ENCODE results near the gene UNC50.
A peak's percentile ranks its signal among the peaks of the same experiment; 100 is the strongest.

The UNC50 gene

GRCh38 chr2:98572211-98572610 lies 36.2 kb upstream of the UNC50 start:
- H3K4me2 ChIP-seq (ENCODE audit: insufficient read depth, low read length, poor library complexity, severe bottlenecking): no peak overlapping the region
- no peak overlapping the region for H3K9ac ChIP-seq (ENCODE audit: low read depth, low read length, poor library complexity)
- no peak overlapping the region for H2BK5ac ChIP-seq (ENCODE audit: low read length)
- no peak overlapping the region for H2BK15ac ChIP-seq (ENCODE audit: low read length)
- H3K36me3 ChIP-seq (replicated peaks in 1 of 2; ENCODE audit: control insufficient read depth in 2 of 2, insufficient read depth in 2 of 2, low read length in 2 of 2): peaks cover 26 to 87% of the 10 kb centered on the region in 2 donors
- no peak overlapping the region for H2BK120ac ChIP-seq (ENCODE audit: low read depth, low read length)
- no peak overlapping the region for H4K91ac ChIP-seq (ENCODE audit: low read depth, low read length, poor library complexity)
- H3K23ac ChIP-seq (ENCODE audit: low read depth, low read length, poor library complexity): no peak overlapping the region
- H3K27ac ChIP-seq (replicated peaks; ENCODE audit: low read length): no peak overlapping the region
- no peak overlapping the region for H2AK5ac ChIP-seq (ENCODE audit: low read depth, low read length)
- no peak for DNase-seq (ENCODE audit: low spot score)
- no peak overlapping the region for H3K4me3 ChIP-seq (ENCODE audit: low read length in 2 of 2)
- H4K8ac ChIP-seq (ENCODE audit: low read depth, low read length): no peak overlapping the region
- no peaks in the 10 kb centered on the region for H3K79me1 ChIP-seq (ENCODE audit: low read depth, low read length)
- no peak overlapping the region for H3K18ac ChIP-seq (ENCODE audit: low read length)
- no peaks in the 10 kb centered on the region for H3K27me3 ChIP-seq (ENCODE audit: control insufficient read depth in 3 of 3, insufficient read depth in 3 of 3, low read depth in 1 of 3, low read length in 3 of 3)
- no peak overlapping the region for H2BK12ac ChIP-seq (ENCODE audit: low read length)
- H3K14ac ChIP-seq (ENCODE audit: low read length): no peak overlapping the region
- no peak overlapping the region for H2AFZ ChIP-seq (ENCODE audit: low read length)
- no peaks in the 10 kb centered on the region for H3K9me3 ChIP-seq (replicated peaks in 1 of 2; ENCODE audit: control insufficient read depth in 2 of 2, insufficient read depth in 1 of 2, low read depth in 1 of 2, low read length in 2 of 2)
- WGBS, 2 donors (ENCODE audit: extremely low coverage in 2 of 2, insufficient read length in 2 of 2, insufficient replicate concordance in 1 of 2): no CpG with 5 or more reads among the region's 5 CpGs
- no peak overlapping the region for H3K4ac ChIP-seq (ENCODE audit: low read length)
- H3K4me1 ChIP-seq (ENCODE audit: control insufficient read depth in 2 of 2, insufficient read depth in 1 of 2, low read depth in 1 of 2, low read length in 2 of 2): no peaks in the 10 kb centered on the region

GRCh38 chr2:98572676-98573075 lies 35.7 kb upstream of the UNC50 start:
- H3K18ac ChIP-seq (ENCODE audit: low read length): no peak overlapping the region
- no peak overlapping the region for H3K4ac ChIP-seq (ENCODE audit: low read length)
- H3K36me3 ChIP-seq (replicated peaks in 1 of 2; ENCODE audit: control insufficient read depth in 2 of 2, insufficient read depth in 2 of 2, low read length in 2 of 2): peaks cover 28 to 89% of the 10 kb centered on the region in 2 donors
- no peaks in the 10 kb centered on the region for H3K79me1 ChIP-seq (ENCODE audit: low read depth, low read length)
- WGBS, 2 donors (ENCODE audit: extremely low coverage in 2 of 2, insufficient read length in 2 of 2, insufficient replicate concordance in 1 of 2): no CpG with 5 or more reads among the region's 15 CpGs
- H2BK15ac ChIP-seq (ENCODE audit: low read length): no peak overlapping the region
- H3K9me3 ChIP-seq (replicated peaks in 1 of 2; ENCODE audit: control insufficient read depth in 2 of 2, insufficient read depth in 1 of 2, low read depth in 1 of 2, low read length in 2 of 2): no peaks in the 10 kb centered on the region
- no peak overlapping the region for H2BK12ac ChIP-seq (ENCODE audit: low read length)
- no peak overlapping the region for H2BK120ac ChIP-seq (ENCODE audit: low read depth, low read length)
- H2BK5ac ChIP-seq (ENCODE audit: low read length): no peak overlapping the region
- H3K4me3 ChIP-seq (ENCODE audit: low read length in 2 of 2): no peak overlapping the region
- no peaks in the 10 kb centered on the region for H3K4me1 ChIP-seq (ENCODE audit: control insufficient read depth in 2 of 2, insufficient read depth in 1 of 2, low read depth in 1 of 2, low read length in 2 of 2)
- H2AFZ ChIP-seq (ENCODE audit: low read length): no peak overlapping the region
- no peak overlapping the region for H3K23ac ChIP-seq (ENCODE audit: low read depth, low read length, poor library complexity)
- no peak overlapping the region for H3K9ac ChIP-seq (ENCODE audit: low read depth, low read length, poor library complexity)
- H3K27me3 ChIP-seq (ENCODE audit: control insufficient read depth in 3 of 3, insufficient read depth in 3 of 3, low read depth in 1 of 3, low read length in 3 of 3): no peaks in the 10 kb centered on the region
- no peak overlapping the region for H2AK5ac ChIP-seq (ENCODE audit: low read depth, low read length)
- no peak overlapping the region for H3K4me2 ChIP-seq (ENCODE audit: insufficient read depth, low read length, poor library complexity, severe bottlenecking)
- no peak overlapping the region for H4K8ac ChIP-seq (ENCODE audit: low read depth, low read length)
- no peak overlapping the region for H3K27ac ChIP-seq (replicated peaks; ENCODE audit: low read length)
- no peak overlapping the region for H3K14ac ChIP-seq (ENCODE audit: low read length)
- H4K91ac ChIP-seq (ENCODE audit: low read depth, low read length, poor library complexity): no peak overlapping the region
- no peak for DNase-seq (ENCODE audit: low spot score)

- H3K79me1 ChIP-seq (ENCODE audit: low read depth, low read length): no peaks in the 10 kb centered on the region
- no peak overlapping the region for H2BK5ac ChIP-seq (ENCODE audit: low read length)
- H3K4me2 ChIP-seq (ENCODE audit: insufficient read depth, low read length, poor library complexity, severe bottlenecking): no peak overlapping the region
- H3K9me3 ChIP-seq (replicated peaks in 1 of 2; ENCODE audit: control insufficient read depth in 2 of 2, insufficient read depth in 1 of 2, low read depth in 1 of 2, low read length in 2 of 2): no peaks in the 10 kb centered on the region
- H3K14ac ChIP-seq (ENCODE audit: low read length): no peak overlapping the region
- no peak overlapping the region for H4K8ac ChIP-seq (ENCODE audit: low read depth, low read length)
- no peak overlapping the region for H2BK12ac ChIP-seq (ENCODE audit: low read length)
- peaks cover 27 to 89% of the 10 kb centered on the region in 2 donors for H3K36me3 ChIP-seq (replicated peaks in 1 of 2; ENCODE audit: control insufficient read depth in 2 of 2, insufficient read depth in 2 of 2, low read length in 2 of 2)
- H3K4ac ChIP-seq (ENCODE audit: low read length): no peak overlapping the region
- H3K27ac ChIP-seq (replicated peaks; ENCODE audit: low read length): no peak overlapping the region
- H3K4me1 ChIP-seq (ENCODE audit: control insufficient read depth in 2 of 2, insufficient read depth in 1 of 2, low read depth in 1 of 2, low read length in 2 of 2): no peaks in the 10 kb centered on the region
- no peak overlapping the region for H2AK5ac ChIP-seq (ENCODE audit: low read depth, low read length)
- no peak for DNase-seq (ENCODE audit: low spot score)
- no peak overlapping the region for H2AFZ ChIP-seq (ENCODE audit: low read length)
- no peak overlapping the region for H3K18ac ChIP-seq (ENCODE audit: low read length)
- H2BK15ac ChIP-seq (ENCODE audit: low read length): no peak overlapping the region
- H3K9ac ChIP-seq (ENCODE audit: low read depth, low read length, poor library complexity): peak overlapping the region; percentile 25
- H3K4me3 ChIP-seq (ENCODE audit: low read length in 2 of 2): no peak overlapping the region
- H3K23ac ChIP-seq (ENCODE audit: low read depth, low read length, poor library complexity): peak overlapping the region; percentile 40
- H4K91ac ChIP-seq (ENCODE audit: low read depth, low read length, poor library complexity): no peak overlapping the region
- no peaks in the 10 kb centered on the region for H3K27me3 ChIP-seq (ENCODE audit: control insufficient read depth in 3 of 3, insufficient read depth in 3 of 3, low read depth in 1 of 3, low read length in 3 of 3)
- WGBS, 2 donors (ENCODE audit: extremely low coverage in 2 of 2, insufficient read length in 2 of 2, insufficient replicate concordance in 1 of 2): no CpG with 5 or more reads among the region's 13 CpGs
- no peak overlapping the region for H2BK120ac ChIP-seq (ENCODE audit: low read depth, low read length)
Measured at GRCh38 chr2:98573426-98573825, 35.0 kb upstream of the UNC50 start.

GRCh38 chr2:98576666-98577312 lies 31.6 kb upstream of the UNC50 start:
- Histone ChIP-seq H3K23ac (ENCODE audit: low read depth, low read length, poor library complexity) (no peak overlapping the region), H3K14ac (ENCODE audit: low read length) (peak overlapping the region; percentile 86), H3K18ac (ENCODE audit: low read length) (no peak overlapping the region), H3K4me3 (ENCODE audit: low read length in 2 of 2) (no peak overlapping the region), H3K9ac (ENCODE audit: low read depth, low read length, poor library complexity) (no peak overlapping the region), H2BK12ac (ENCODE audit: low read length) (no peak overlapping the region), H3K27me3 (ENCODE audit: control insufficient read depth in 3 of 3, insufficient read depth in 3 of 3, low read depth in 1 of 3, low read length in 3 of 3) (no peaks in the 10 kb centered on the region), H3K4me1 (ENCODE audit: control insufficient read depth in 2 of 2, insufficient read depth in 1 of 2, low read depth in 1 of 2, low read length in 2 of 2) (no peaks in the 10 kb centered on the region), H3K9me3 (replicated peaks in 1 of 2; ENCODE audit: control insufficient read depth in 2 of 2, insufficient read depth in 1 of 2, low read depth in 1 of 2, low read length in 2 of 2) (no peaks in the 10 kb centered on the region), H4K8ac (ENCODE audit: low read depth, low read length) (no peak overlapping the region), H4K91ac (ENCODE audit: low read depth, low read length, poor library complexity) (no peak overlapping the region), H3K36me3 (replicated peaks in 1 of 2; ENCODE audit: control insufficient read depth in 2 of 2, insufficient read depth in 2 of 2, low read length in 2 of 2) (peaks cover 13 to 67% of the 10 kb centered on the region in 2 donors), H3K4ac (ENCODE audit: low read length) (no peak overlapping the region), H2AK5ac (ENCODE audit: low read depth, low read length) (no peak overlapping the region), H2BK5ac (ENCODE audit: low read length) (no peak overlapping the region), H3K4me2 (ENCODE audit: insufficient read depth, low read length, poor library complexity, severe bottlenecking) (no peak overlapping the region), H2AFZ (ENCODE audit: low read length) (no peak overlapping the region), H3K79me1 (ENCODE audit: low read depth, low read length) (no peaks in the 10 kb centered on the region), H2BK15ac (ENCODE audit: low read length) (no peak overlapping the region), H3K27ac (replicated peaks; ENCODE audit: low read length) (no peak overlapping the region), H2BK120ac (ENCODE audit: low read depth, low read length) (no peak overlapping the region)
- no CpG with 5 or more reads among the region's 22 CpGs for WGBS, 2 donors (ENCODE audit: extremely low coverage in 2 of 2, insufficient read length in 2 of 2, insufficient replicate concordance in 1 of 2)
- no peak for DNase-seq (ENCODE audit: low spot score)

All from neuronal stem cell (in vitro differentiated cells).